ENCODE measurements around the gene ARHGEF19. TPM values are rescaled to one million over a fixed set of nuclear protein-coding genes. Genes with fewer than 3 reads are reported as not detected.
"Not testable (repeated sequence)": the region's sequence is repeated elsewhere in the genome, so short reads cannot be mapped to it uniquely, and the experiment has no call there.

The ARHGEF19 gene
- total RNA-seq, 1 experiment from 2014 or later, result 13.8 TPM

DNA sequence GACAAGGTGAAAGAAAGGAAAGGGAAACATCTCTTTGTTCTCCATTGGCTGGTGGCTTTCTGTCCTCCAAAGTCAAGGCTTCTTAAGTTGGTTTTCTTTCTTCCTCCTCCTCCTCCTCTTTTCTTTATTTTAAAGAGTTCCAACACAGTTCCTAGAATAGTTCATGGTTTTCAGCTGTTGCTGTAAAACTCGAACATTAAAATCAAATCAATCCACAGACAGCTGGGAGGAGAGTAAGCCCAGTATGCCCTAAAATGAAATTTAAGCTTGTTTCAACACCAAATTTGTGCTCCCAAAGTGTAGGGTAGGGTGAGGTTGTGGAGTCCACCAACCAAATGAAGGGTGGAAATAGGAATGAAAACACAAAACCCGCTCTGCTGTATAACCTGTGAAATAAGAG lies 35.0 kb upstream of the ARHGEF19 start:
- H3K4me3 ChIP-seq (ENCODE audit: low read length), result no peak overlapping the region
- H3K4me2 ChIP-seq (ENCODE audit: low read length), result no peak overlapping the region
- POLR2A ChIA-PET (ENCODE audit: unreplicated experiment), result interaction anchor here (1.2 kb wide), 1 partner anchor 30 kb away, joined by 3 read pairs; no protein-coding TSS in a partner anchor
- H3K79me2 ChIP-seq (ENCODE audit: low read length), result no peaks in the 10 kb centered on the region
- no peaks in the 10 kb centered on the region for H3K9me2 ChIP-seq (replicated peaks; ENCODE audit: low read length)
- TF ChIP-seq EZH2phosphoT487 (IDR thresholded peaks at IDR 0.05; ENCODE audit: borderline replicate concordance, low read length) (no peak), EZH2 (IDR thresholded peaks at IDR 0.05; ENCODE audit: low read length, unreplicated experiment) (no peak)
- TF ChIP-seq, protein P1, sequence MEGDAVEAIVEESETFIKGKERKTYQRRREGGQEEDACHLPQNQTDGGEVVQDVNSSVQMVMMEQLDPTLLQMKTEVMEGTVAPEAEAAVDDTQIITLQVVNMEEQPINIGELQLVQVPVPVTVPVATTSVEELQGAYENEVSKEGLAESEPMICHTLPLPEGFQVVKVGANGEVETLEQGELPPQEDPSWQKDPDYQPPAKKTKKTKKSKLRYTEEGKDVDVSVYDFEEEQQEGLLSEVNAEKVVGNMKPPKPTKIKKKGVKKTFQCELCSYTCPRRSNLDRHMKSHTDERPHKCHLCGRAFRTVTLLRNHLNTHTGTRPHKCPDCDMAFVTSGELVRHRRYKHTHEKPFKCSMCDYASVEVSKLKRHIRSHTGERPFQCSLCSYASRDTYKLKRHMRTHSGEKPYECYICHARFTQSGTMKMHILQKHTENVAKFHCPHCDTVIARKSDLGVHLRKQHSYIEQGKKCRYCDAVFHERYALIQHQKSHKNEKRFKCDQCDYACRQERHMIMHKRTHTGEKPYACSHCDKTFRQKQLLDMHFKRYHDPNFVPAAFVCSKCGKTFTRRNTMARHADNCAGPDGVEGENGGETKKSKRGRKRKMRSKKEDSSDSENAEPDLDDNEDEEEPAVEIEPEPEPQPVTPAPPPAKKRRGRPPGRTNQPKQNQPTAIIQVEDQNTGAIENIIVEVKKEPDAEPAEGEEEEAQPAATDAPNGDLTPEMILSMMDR (conservative IDR thresholded peaks at IDR 0.05; ENCODE audit: low read depth, low read length), result no peak
- no peaks in the 10 kb centered on the region for H3F3A ChIP-seq (ENCODE audit: low read length, unreplicated experiment)
- no peak overlapping the region for H3K27ac ChIP-seq (ENCODE audit: low read length)
- DNase-seq (no peak), ATAC-seq (no peak)
- H4K20me1 ChIP-seq (ENCODE audit: low read length), result 0 out of 2 replicates have a peak, but pooled peaks cover 3% of the 10 kb centered on the region
- no peak overlapping the region for H2AFZ ChIP-seq (ENCODE audit: low read length)
- no peaks in the 10 kb centered on the region for H3K27me3 ChIP-seq (ENCODE audit: low read length)
- intact Hi-C loops (cut with micrococcal nuclease), result no loop called here
- no peak overlapping the region for H3K9ac ChIP-seq (ENCODE audit: low read length)
- H3K4me1 ChIP-seq (ENCODE audit: insufficient read depth, low read length), result peaks cover 32% of the 10 kb centered on the region
- no TSS peak for BruUV-seq (replicated peaks)
- H3K9me3 ChIP-seq (ENCODE audit: low read length), result no peaks in the 10 kb centered on the region
- peaks cover 14% of the 10 kb centered on the region; the same call in 1 of the 2 replicates for H3K36me3 ChIP-seq (ENCODE audit: low read depth, low read length)
- CTCF ChIA-PET, result no interaction called here

DNA sequence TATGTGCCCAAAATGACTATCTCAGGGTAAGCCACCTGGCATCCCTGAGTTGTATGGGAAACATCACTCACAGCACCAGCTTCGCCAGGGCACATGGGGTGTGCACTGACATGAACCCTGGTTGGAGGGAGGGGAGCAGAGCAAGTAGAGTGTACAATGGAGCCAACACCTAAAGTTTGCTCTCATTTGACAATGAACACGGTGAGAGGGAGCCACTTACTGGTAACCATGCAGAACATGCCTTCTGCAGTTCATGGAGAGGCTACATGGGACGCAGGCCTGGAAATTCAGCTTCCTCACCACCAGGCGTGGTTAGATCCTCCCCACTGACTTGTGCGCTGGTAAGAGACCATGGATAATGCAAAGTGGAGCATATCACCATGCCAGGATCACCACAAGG lies 34.5 kb upstream of the ARHGEF19 start:
- ChIA-PET POLR2A (ENCODE audit: unreplicated experiment) (no interaction called here), CTCF (no interaction called here)
- Histone ChIP-seq H3K4me2 (ENCODE audit: low read length) (no peak overlapping the region), H3K9me3 (ENCODE audit: low read length) (no peaks in the 10 kb centered on the region), H3K4me1 (ENCODE audit: insufficient read depth, low read length) (peaks cover 27% of the 10 kb centered on the region), H3K36me3 (ENCODE audit: low read depth, low read length) (peaks cover 10% of the 10 kb centered on the region; the same call in 1 of the 2 replicates), H3F3A (ENCODE audit: low read length, unreplicated experiment) (no peaks in the 10 kb centered on the region), H3K9me2 (replicated peaks; ENCODE audit: low read length) (no peaks in the 10 kb centered on the region), H3K9ac (ENCODE audit: low read length) (no peak overlapping the region), H3K79me2 (ENCODE audit: low read length) (no peaks in the 10 kb centered on the region), H2AFZ (ENCODE audit: low read length) (no peak overlapping the region), H4K20me1 (ENCODE audit: low read length) (0 out of 2 replicates have a peak, but pooled peaks cover 3% of the 10 kb centered on the region), H3K27ac (ENCODE audit: low read length) (no peak overlapping the region), H3K27me3 (ENCODE audit: low read length) (no peaks in the 10 kb centered on the region), H3K4me3 (ENCODE audit: low read length) (no peak overlapping the region)
- no TSS peak for BruUV-seq (replicated peaks)
- TF ChIP-seq, protein P1 (conservative IDR thresholded peaks at IDR 0.05; ENCODE audit: low read depth, low read length), result no peak
- TF ChIP-seq EZH2 (IDR thresholded peaks at IDR 0.05; ENCODE audit: low read length, unreplicated experiment) (no peak), EZH2phosphoT487 (IDR thresholded peaks at IDR 0.05; ENCODE audit: borderline replicate concordance, low read length) (no peak)
- ATAC-seq (no peak), DNase-seq (no peak)
- intact Hi-C loops (cut with micrococcal nuclease), result no loop called here

DNA sequence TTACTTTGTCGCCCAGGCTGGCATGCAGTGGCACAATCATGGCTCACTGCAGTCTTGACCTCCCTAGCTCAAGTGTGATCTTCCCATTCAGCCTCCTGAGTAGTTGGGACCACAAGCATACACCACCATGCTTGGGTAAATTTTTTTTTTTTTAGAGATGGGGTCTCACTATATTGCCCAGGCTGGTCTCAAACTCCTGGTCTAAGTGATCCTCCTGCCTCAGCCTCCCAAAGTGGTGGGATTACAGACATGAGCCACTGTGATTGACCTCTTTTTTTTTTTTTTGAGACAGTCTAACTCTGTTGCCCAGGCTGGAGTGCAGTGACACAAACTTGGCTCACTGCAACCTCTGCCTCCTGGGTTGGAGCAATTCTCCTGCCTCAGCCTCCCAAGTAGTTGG lies 33.8 kb upstream of the ARHGEF19 start:
- ATAC-seq; intact Hi-C loops (cut with micrococcal nuclease); H2AFZ ChIP-seq (ENCODE audit: low read length); POLR2A ChIA-PET (ENCODE audit: unreplicated experiment); H3K9me2 ChIP-seq (replicated peaks; ENCODE audit: low read length); H3K27ac ChIP-seq (ENCODE audit: low read length); H3K27me3 ChIP-seq (ENCODE audit: low read length); H3K9ac ChIP-seq (ENCODE audit: low read length); H3F3A ChIP-seq (ENCODE audit: low read length, unreplicated experiment); H3K4me3 ChIP-seq (ENCODE audit: low read length); CTCF ChIA-PET; H3K4me2 ChIP-seq (ENCODE audit: low read length); DNase-seq; H3K9me3 ChIP-seq (ENCODE audit: low read length); H3K36me3 ChIP-seq (ENCODE audit: low read depth, low read length); H3K79me2 ChIP-seq (ENCODE audit: low read length); H4K20me1 ChIP-seq (ENCODE audit: low read length); BruUV-seq (replicated peaks): not testable (repeated sequence)
- H3K4me1 ChIP-seq (ENCODE audit: insufficient read depth, low read length), result peaks cover 26% of the 10 kb centered on the region
